Iris pigment epithelial cell (primary cell): ENCODE measurements around the gene ZNF25.
"Not testable (repeated sequence)": the region's sequence is repeated elsewhere in the genome, so short reads cannot be mapped to it uniquely, and the experiment has no call there.

ENCODE experiments used
- DNase-seq: peaks from one replicate; pipeline ENCODE4 v3.0.0-alpha.2; 2011; ENCODE audit warnings: low read depth

Gene ZNF25

DNA sequence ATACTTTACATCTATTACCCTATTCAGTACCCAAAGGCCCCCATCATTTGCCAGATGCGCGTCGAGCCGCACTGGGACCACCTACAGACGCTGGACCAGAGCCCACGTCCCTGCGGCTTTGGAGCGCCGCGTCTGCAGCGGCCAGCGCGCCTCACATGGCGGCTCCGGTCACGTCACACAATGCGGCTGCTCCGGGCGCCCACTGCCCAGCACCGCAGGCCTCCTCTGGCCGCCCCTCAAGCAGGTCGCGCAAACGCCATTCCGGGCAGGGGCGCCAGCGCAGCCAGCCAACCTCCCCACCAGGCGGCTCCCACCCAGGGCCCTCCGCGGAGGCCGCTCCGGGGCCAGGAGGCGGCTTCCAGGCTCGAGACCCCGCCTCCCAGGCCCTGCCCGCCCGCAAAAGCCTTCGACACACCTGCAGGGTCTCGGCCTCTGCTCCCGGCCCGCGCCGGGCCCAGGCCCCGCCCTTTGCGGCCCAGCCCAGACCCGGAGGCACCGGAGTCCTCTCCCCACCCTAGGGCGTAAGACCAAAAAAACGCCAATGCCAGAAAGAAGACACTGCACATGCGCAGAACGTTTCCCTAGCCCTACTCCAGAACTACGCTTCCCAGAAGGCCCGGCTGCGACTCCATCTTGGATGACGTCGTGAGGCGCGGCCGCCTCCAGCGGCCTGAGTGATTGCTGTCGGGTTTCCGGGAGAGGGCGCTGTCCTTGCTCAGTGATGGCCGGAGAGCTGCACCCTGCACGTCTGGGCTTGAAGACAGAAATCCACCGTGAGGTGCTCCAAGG lies at the start of gene ZNF25:
TSS of gene ZNF25 (minus strand) at position 557 of the 789 bp plus-strand sequence. CDS start 4,925 bp downstream, outside the sequence.
- DNase-seq, result peak; percentile 97

DNA sequence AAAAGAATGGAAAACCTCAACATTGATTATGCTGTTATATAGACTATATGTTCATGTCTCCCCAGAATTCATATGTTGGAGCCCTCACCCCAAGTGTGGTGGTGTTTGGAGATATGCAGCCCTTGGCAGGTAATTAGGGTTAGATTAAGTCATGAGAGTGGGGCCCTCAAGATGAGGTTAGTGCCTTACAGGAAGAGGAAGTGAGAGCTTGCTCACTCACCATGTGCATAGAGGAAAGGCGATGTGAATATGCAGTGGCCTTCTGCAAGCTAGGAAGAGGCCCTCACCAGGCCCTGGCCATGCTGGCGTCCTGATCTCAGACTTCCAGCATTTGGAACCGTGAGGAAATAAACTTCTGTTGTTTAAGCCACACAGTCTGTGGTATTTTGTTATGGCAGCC lies 48.8 kb upstream of the ZNF25 start:
- DNase-seq, result no peak

GRCh38 chr10:38019124-38019523 lies 42.7 kb upstream of the ZNF25 start:
- DNase-seq, result not testable (repeated sequence)

GRCh38 chr10:38016354-38016753 lies 39.9 kb upstream of the ZNF25 start:
- DNase-seq, result no peak

DNA sequence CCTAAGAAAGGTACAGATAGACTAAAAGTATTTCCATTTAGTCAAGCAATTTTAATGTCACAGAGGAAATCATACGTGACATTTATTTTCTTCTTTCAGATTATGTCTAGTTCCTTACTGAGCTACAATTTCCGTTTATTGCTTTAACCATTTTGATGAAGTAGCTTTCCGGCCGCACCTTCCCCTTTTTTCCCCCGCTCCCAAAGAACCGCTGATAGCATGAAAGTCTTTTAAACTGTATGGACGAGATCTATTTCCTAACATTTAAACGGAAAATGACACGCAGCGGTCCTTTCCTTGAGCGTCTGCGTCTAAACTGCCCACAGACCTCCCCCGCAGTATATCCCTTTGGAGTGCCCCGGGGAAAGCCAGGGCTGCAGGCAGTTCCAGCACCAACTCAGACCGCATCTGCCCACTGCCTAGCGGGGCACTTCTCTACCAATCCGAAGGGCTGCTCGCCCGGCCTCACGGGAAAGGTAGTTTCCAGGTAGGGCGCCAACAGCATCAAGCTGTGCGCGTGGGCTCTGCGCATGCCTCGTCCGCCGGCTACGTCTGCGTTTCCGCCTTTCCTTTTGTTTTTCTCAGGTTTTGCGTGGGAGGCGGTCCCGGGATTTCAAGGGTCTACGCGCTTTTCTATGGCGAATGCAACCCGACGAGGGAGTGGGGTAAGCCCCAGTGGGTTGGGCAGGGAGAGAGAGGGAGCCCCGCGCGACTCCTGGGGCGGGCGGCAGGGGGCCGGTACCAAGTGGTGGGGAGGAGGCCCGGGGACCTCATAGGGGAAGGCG lies 33.9 kb upstream of the ZNF25 start, which contains the start of gene ZNF33A:
TSS of gene ZNF33A (plus strand) at position 557 of the 785 bp plus-strand sequence. CDS start 1,667 bp downstream, outside the sequence.
- DNase-seq, result peak; percentile 91

DNA sequence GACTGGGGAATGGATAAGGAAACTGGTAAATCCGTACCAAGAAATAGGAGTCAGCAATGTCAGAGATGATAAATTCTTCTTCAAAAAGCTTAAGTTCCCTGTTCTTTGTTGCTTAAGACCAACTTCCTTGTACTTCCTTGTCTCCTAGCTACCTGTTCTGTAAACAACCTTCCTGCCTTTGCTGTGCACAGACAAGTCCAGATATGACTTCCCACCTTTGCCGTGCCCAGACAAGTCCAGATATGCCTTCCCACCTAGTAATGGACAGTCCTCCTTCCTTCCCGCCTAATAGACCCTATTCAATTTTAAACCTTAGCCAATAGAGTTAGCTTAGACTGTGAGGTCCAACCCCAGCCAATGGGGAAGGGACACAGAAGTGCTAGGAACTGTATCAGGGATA lies 31.5 kb upstream of the ZNF25 start:
- DNase-seq, result no peak

DNA sequence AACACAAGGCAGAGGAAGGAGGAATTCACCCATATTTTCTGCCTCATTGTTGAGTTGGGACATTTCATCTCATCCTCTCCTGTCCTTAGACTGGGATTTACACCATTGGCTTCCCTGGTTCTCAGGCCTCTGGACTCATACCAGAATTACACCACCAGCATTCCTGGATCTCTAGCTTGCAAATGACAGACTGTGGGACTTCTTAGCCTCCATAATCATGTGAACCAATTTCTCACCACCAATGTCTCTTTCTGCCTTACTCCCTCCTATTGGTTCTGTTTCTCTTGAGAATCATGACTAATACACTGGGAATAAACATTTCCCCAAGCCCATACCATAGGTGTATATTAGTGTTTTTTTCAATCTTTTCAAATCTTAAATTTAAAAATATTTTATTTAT lies 31.1 kb upstream of the ZNF25 start:
- no peak for DNase-seq

DNA sequence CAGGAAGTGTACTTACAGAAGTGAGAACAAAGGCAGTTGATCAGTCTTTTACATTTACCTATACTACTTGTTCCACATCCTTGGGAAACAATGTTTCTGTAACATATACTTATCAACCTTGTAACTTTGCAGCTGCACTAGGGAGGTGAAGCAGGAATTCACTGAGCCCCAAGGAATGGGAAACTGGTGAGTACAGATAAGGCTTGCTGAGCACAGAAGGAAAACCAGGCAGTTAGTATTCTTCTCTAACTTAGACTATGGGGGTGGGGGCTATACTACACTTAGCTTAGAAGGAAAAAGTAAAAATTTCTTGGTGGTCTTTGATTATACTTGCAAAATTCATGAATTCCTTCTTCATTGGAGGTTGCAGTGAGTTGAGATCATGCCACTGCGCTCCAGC lies 27.1 kb upstream of the ZNF25 start:
- DNase-seq, result no peak

DNA sequence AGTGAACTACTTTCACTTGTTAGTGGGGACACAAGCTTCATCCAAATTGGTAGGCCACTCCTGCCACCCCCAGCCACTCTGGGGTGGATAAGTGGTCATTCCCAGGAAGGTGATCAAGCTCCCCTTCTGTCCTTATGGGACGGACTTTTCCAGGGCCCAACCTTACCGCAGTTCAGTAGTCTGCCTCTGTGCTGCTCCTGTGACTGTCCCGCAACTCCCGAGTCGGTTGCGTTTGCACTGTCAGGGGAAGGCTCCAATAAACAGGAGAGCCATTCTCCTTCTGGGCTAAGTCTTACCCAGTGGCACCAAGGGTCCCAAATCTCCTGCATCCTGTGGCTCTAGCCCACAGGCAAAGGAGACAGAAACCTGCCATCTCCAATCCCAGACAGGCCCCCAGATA lies 26.6 kb upstream of the ZNF25 start:
- no peak for DNase-seq

- DNase-seq, result not testable (repeated sequence)
Measured at GRCh38 chr10:38000474-38000873, 24.0 kb upstream of the ZNF25 start.

DNA sequence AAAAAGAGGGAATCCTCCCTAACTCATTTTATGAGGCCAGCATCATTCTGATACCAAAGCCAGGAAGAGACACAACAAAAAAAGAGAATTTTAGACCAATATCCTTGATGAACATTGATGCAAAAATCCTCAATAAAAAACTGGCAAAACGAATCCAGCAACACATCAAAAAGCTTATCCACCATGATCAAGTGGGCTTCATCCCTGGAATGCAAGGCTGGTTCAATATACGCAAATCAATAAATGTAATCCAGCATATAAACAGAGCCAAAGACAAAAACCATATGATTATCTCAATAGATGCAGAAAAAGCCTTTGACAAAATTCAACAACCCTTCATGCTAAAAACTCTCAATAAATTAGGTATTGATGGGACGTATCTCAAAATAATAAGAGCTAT lies 22.5 kb upstream of the ZNF25 start:
- not testable (repeated sequence) for DNase-seq

GRCh38 chr10:37992083-37992482 lies 15.6 kb upstream of the ZNF25 start:
- DNase-seq, result peak; percentile 6

- no peak for DNase-seq
Measured at GRCh38 chr10:37991655-37992054, 15.2 kb upstream of the ZNF25 start.

- DNase-seq, result no peak
Measured at GRCh38 chr10:37976880-37977203, 395 bp upstream of the ZNF25 start.

GRCh38 chr10:37975401-37975991 lies 951 bp downstream of the ZNF25 start:
- DNase-seq, result peak; percentile 22

- DNase-seq, result no peak
Measured at GRCh38 chr10:37972396-37972795, 4.1 kb downstream of the ZNF25 start.

- DNase-seq, result no peak
Measured at GRCh38 chr10:37965006-37965405, 11.4 kb downstream of the ZNF25 start.

- peak; percentile 13 for DNase-seq
Measured at GRCh38 chr10:37960591-37961137, 15.8 kb downstream of the ZNF25 start.

DNA sequence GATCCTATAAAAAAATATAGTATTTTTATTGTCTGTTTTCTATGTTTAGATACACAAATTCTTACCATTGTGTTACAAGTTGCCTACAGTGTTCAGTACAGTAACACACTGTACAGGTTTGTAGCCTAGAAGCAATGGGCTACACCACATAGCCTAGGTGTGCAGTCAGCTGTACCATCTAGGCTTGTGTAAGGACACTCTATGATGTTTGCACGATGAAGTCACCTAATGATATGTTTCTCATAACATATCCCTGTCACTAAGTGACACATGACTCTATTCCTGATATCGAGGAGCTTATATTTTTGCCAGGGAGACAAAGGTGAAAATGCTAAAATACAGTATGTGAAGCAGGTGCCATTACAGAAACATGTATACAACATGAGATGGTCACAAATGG lies 18.6 kb downstream of the ZNF25 start:
- no peak for DNase-seq

- no peak for DNase-seq
Measured at GRCh38 chr10:37952926-37953325, 23.5 kb downstream of the ZNF25 start.

GRCh38 chr10:37952043-37952755 lies 24.2 kb downstream of the ZNF25 start:
- DNase-seq, result no peak

DNA sequence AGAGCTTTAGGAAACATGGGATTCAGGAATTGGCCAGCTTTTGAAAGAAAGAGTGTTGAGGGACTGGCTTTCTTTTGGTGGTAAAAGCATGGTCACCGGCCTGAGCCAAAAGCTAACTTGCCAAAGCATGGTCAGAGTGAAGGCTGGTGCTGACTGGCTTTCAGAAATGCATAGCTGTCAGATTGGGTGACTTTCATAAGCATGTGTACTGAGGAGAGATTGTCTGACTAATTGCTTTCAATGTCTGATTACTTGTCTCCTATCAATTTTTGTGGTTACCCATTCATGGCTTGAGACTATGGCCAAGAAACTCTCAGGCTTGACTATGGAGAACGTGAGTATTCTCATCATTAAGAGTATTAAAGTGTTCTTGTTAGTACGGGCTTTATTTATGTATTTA lies 28.2 kb downstream of the ZNF25 start:
- DNase-seq, result no peak
